NCI-H748 (cell line): ENCODE results near the gene PHYKPL.
"Not testable (repeated sequence)": the region's sequence is repeated elsewhere in the genome, so short reads cannot be mapped to it uniquely, and the experiment has no call there.

Source experiments
- DNase-seq: peaks from one replicate; lab custom pipeline; 2025; ENCODE audit not compliant: unreplicated experiment; lab: John Stamatoyannopoulos, UW

The PHYKPL gene

GRCh38 chr5:178265746-178266145 lies 33.1 kb upstream of the PHYKPL start:
- no peak for DNase-seq

- DNase-seq = no peak
Measured at GRCh38 chr5:178264044-178264443, 31.4 kb upstream of the PHYKPL start.

- DNase-seq = no peak
Measured at GRCh38 chr5:178261666-178262600, 29.3 kb upstream of the PHYKPL start.

- no peak for DNase-seq
Measured at GRCh38 chr5:178259623-178260536, 27.3 kb upstream of the PHYKPL start.

GRCh38 chr5:178257650-178258049 lies 25.0 kb upstream of the PHYKPL start:
- no peak for DNase-seq

- no peak for DNase-seq
Measured at GRCh38 chr5:178256746-178257145, 24.1 kb upstream of the PHYKPL start.

GRCh38 chr5:178253632-178254031 lies 21.0 kb upstream of the PHYKPL start:
- not testable (repeated sequence) for DNase-seq

GRCh38 chr5:178252258-178252657 lies 19.7 kb upstream of the PHYKPL start:
- no peak for DNase-seq

- DNase-seq = no peak
Measured at GRCh38 chr5:178250263-178250662, 17.7 kb upstream of the PHYKPL start.

GRCh38 chr5:178249191-178249989 lies 16.8 kb upstream of the PHYKPL start:
- no peak for DNase-seq

GRCh38 chr5:178248750-178249149 lies 16.1 kb upstream of the PHYKPL start:
- no peak for DNase-seq

GRCh38 chr5:178247481-178248456 lies 15.2 kb upstream of the PHYKPL start:
- no peak for DNase-seq

- no peak for DNase-seq
Measured at GRCh38 chr5:178246624-178247279, 14.2 kb upstream of the PHYKPL start.

GRCh38 chr5:178245389-178245788 lies 12.8 kb upstream of the PHYKPL start:
- DNase-seq = no peak

- no peak for DNase-seq
Measured at GRCh38 chr5:178244576-178244975, 12.0 kb upstream of the PHYKPL start.

GRCh38 chr5:178242416-178242815 lies 9.8 kb upstream of the PHYKPL start:
- DNase-seq = no peak

GRCh38 chr5:178241688-178242231 lies 9.2 kb upstream of the PHYKPL start:
- no peak for DNase-seq

- no peak for DNase-seq
Measured at GRCh38 chr5:178241231-178241663, 8.6 kb upstream of the PHYKPL start.

- DNase-seq = no peak
Measured at GRCh38 chr5:178240766-178241165, 8.2 kb upstream of the PHYKPL start.
